Stimulated activated CD8-positive, alpha-beta memory T cell treated with anti-CD3 and anti-CD28 coated beads, Interleukin-4, amount 100 ng/mL, for 1 hour (primary cell): ENCODE data around the gene CPT1B.

Experiments used
- DNase-seq, 2 donors: peaks; one replicate each; pipeline ENCODE4 v3.0.0-alpha.2; 2020; ENCODE audit warnings: low read depth in 2 of 2, low spot score in 1 of 2

Gene CPT1B

GRCh38 chr22:50571264-50572175 is 6.7 kb downstream of the CPT1B start:
- DNase-seq = no peak

DNA sequence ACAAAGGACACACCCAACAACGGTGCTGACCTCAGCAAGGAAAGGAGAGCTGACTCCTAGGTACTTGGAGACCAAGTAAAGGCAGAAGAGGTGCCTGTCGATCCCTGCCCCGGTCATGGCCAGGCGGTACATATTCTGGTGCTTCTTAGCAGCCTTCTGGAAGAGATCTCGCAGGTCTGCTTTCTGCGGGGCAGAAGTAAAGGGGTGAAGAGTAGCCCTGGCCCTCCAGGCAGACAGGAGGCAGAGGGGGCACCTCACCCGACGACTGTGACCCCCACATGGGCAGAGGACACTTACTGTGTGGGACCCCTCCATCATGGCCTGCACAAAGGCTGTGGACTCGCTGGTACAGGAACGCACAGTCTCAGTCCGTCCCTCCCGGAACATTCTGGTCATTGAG is 7.4 kb downstream of the CPT1B start:
- DNase-seq = no peak

GRCh38 chr22:50569896-50570535 is 8.2 kb downstream of the CPT1B start:
- DNase-seq = no peak

GRCh38 chr22:50569041-50569459 is 9.2 kb downstream of the CPT1B start:
- no peak for DNase-seq

DNA sequence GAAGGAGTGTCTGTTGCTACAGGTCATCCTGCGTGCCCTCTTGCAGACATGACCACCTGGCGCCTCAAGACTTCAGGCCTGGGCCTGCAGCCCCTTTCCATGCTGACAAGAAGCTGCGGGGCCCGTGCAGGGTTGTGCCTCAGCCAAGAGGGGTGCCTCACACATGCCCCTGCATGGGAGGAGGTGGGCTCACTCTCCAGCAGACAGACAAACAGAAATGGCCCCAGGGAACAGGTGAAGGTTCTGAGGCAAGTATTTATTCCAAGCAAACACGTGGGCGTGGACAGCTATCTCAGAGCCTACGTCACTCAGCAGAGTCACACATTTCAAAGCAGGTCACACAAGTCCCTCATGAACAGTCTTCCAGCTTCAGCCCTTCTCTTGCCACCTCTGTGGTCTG is 9.6 kb downstream of the CPT1B start:
- DNase-seq = no peak

- DNase-seq = no peak
These were observed 10.4 kb downstream of the CPT1B start for GRCh38 chr22:50567721-50568252.

GRCh38 chr22:50564289-50564688 is 13.9 kb downstream of the CPT1B start:
- no peak for DNase-seq

- no peak for DNase-seq
These were observed 14.6 kb downstream of the CPT1B start for GRCh38 chr22:50563413-50564160.

- peak; percentile 90 to 96 for DNase-seq
These were observed 15.5 kb downstream of the CPT1B start, which contains the start of gene SYCE3 for GRCh38 chr22:50562523-50563412. SYCE3 (minus strand) TSS chr22:50562919; CDS start chr22:50556405, 6,514 bp downstream.

GRCh38 chr22:50561401-50562358 is 16.5 kb downstream of the CPT1B start:
- DNase-seq = no peak

GRCh38 chr22:50560034-50560433 is 18.2 kb downstream of the CPT1B start:
- no peak for DNase-seq

DNA sequence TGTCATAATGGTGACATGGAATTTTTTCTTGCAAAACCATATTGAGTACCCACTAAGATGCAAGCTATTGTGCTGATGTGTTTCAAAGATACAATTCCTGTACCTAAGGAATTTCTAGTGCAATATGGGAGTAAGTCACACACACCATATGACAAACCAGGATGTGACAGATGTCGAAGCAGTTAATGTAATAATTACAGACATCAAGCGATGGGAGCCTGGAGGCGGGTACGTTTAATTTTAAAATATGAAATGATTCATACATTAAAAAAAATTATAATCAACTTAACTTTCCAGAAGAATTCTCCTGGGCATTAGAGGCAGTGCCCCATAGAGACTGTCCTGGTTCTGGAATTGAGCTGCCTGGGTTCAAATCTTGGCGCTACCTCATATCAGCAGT is 21.5 kb downstream of the CPT1B start:
- no peak for DNase-seq

DNA sequence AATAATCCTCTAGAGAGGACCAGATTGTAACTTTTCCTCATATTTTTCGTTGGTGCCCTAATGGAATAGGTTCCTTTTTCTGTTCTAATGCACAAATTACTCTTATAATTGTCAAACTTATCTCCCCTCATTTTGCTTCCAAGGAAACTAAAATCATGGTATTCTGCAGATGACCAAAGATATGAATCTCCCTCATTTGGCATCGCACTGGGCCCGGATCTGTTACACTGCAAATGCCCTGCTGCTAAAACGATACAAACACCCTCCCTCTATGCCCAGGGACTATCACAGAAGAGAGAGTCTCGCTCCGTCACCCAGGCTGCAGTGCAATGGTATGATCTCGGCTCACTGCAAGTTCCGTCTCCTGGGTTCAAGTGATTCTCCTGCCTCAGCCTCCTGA is 24.9 kb downstream of the CPT1B start:
- no peak for DNase-seq

DNA sequence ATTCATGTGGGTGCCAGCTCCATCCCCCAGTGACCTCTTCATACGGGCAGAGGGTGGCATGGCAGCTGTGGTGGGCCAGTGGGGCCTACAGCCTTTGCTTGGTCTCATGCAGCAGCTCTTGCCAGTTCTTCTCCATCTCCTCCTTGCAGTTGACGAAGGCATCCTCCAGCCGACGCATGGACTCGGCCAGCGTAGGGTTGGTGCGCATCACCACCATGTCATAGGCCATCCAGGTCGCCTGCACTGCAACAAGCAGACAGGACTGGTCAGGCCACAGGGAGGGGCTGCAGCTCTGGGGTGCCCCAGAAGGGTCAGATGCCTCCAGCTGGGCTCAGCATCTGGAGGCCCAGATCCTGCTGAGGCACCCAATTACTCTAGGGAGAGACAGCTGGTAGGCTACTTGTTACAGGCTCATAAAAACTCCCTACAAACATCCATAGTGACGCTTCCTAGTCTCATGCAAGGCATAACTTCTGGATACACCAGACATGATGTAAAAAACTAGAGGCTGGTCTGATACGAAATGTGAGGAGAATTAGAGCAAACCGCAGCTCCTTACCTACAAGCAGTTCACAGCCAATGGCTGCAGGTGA is 27.0 kb downstream of the CPT1B start:
- DNase-seq = no peak

GRCh38 chr22:50550395-50550794 is 27.8 kb downstream of the CPT1B start:
- DNase-seq = no peak

- no peak for DNase-seq
These were observed 29.1 kb downstream of the CPT1B start for GRCh38 chr22:50548921-50549790.

GRCh38 chr22:50548040-50548920 is 29.9 kb downstream of the CPT1B start:
- no peak for DNase-seq
